HEK293 (cell line): ENCODE results near the gene MESD.

Experiments used
- CTCF ChIP-seq: fragments of 450-650 bp; formaldehyde crosslinking; IDR thresholded peaks from 2 replicates; pipeline ENCODE4 v1.5.1; 2016; ENCODE audit warnings: missing biosample characterization, missing genetic modification characterization
- HOXA7 ChIP-seq: sonication (generic); formaldehyde crosslinking; IDR thresholded peaks from 2 replicates; pipeline ENCODE4 v1.8.1; 2022; ENCODE audit warnings: missing genetic modification reagents, borderline replicate concordance
- ZBTB44 ChIP-seq: fragments of 450-650 bp; IDR thresholded peaks from 2 replicates; pipeline ENCODE4 v1.5.1; 2018; ENCODE audit warnings: missing biosample characterization, mild to moderate bottlenecking, missing genetic modification characterization
- ZNF274 ChIP-seq, 2 experiments: fragments of 200-500 bp in 1 of 2; fragments of 450-650 bp in 1 of 2; sonication (Bioruptor generic) in 1 of 2; formaldehyde crosslinking in 1 of 2; IDR thresholded peaks; 2 replicates each; pipeline versions ENCODE4 v1.5.1 to v1.6.1; 2014 to 2016; ENCODE audit warnings: borderline replicate concordance in 1 of 2, inconsistent platforms in 1 of 2, low read length in 1 of 2, missing biosample characterization in 1 of 2, missing genetic modification characterization in 1 of 2
- ZNF391 ChIP-seq: fragments of 450-650 bp; formaldehyde crosslinking; IDR thresholded peaks from 2 replicates; pipeline ENCODE4 v1.5.1; 2016; ENCODE audit warnings: low read depth, missing biosample characterization, missing genetic modification characterization, borderline replicate concordance
- ZNF416 ChIP-seq: fragments of 450-650 bp; formaldehyde crosslinking; IDR thresholded peaks from 2 replicates; pipeline ENCODE4 v1.5.1; 2016; ENCODE audit warnings: missing biosample characterization, missing genetic modification characterization

GRCh38 chr15:81002331-81003096 is 12.9 kb upstream of the MESD start:
- TF ChIP-seq ZNF274 (IDR thresholded peaks at IDR 0.05; ENCODE audit: low read length), result no peak
- no peak for TF ChIP-seq ZNF274 (tag by site-specific recombination; IDR thresholded peaks at IDR 0.05; ENCODE audit: borderline replicate concordance)
- no peak for TF ChIP-seq ZBTB44
- TF ChIP-seq ZNF391 (tag by site-specific recombination), result no peak
- no peak for TF ChIP-seq HOXA7
- no peak for TF ChIP-seq ZNF416 (tag by site-specific recombination)
- TF ChIP-seq CTCF, result no peak
